GM12864 (cell line): ENCODE measurements around the gene PSAPL1.

ENCODE experiments used
- DNase-seq: peaks from one replicate; pipeline ENCODE4 v3.0.0-alpha.2; 2011; ENCODE audit warnings: low read depth
- H3K4me3 ChIP-seq: 2 replicates; pipeline ENCODE4 v1.5.1; 2011; ENCODE audit warnings: mild to moderate bottlenecking, low read depth, low read length, control low read depth
- TF ChIP-seq, protein P1 (sequence below): IDR thresholded peaks from 2 replicates; pipeline ENCODE4 v1.5.1; 2011; ENCODE audit warnings: low read depth, mild to moderate bottlenecking, moderate library complexity, low read length, control low read depth, inconsistent platforms; ENCODE audit errors: missing control alignments

The PSAPL1 gene

DNA sequence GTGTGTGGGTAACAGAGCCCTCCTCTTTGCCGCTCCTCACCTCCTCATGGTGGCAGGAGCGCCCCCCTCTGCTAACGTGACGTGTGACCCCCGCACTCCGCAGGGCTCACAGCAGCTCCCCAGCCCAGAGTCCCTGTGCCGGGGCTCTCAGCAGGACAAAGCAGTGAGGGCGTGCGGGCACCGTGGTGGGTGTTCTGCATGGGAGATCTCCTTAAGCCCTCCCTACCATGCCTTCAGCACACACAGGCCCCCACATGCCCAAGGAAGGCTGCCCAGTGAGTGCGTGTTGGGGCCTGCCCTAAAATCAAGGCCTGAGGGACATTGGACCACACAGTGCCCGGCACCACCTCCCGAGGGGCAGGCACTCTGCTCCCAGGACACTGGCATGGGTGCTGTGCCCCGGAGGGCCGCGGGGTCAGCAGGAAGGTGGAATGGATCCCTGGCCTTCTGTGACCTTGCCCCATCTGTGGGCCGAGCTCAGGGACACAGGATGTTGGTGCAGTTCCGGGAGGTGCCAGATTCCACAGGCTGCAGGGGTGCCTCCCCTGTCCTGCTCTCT is 10.1 kb downstream of the PSAPL1 start:
- DNase-seq, result no peak
- no peak overlapping the region for H3K4me3 ChIP-seq
- TF ChIP-seq, protein P1, sequence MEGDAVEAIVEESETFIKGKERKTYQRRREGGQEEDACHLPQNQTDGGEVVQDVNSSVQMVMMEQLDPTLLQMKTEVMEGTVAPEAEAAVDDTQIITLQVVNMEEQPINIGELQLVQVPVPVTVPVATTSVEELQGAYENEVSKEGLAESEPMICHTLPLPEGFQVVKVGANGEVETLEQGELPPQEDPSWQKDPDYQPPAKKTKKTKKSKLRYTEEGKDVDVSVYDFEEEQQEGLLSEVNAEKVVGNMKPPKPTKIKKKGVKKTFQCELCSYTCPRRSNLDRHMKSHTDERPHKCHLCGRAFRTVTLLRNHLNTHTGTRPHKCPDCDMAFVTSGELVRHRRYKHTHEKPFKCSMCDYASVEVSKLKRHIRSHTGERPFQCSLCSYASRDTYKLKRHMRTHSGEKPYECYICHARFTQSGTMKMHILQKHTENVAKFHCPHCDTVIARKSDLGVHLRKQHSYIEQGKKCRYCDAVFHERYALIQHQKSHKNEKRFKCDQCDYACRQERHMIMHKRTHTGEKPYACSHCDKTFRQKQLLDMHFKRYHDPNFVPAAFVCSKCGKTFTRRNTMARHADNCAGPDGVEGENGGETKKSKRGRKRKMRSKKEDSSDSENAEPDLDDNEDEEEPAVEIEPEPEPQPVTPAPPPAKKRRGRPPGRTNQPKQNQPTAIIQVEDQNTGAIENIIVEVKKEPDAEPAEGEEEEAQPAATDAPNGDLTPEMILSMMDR, result no peak

DNA sequence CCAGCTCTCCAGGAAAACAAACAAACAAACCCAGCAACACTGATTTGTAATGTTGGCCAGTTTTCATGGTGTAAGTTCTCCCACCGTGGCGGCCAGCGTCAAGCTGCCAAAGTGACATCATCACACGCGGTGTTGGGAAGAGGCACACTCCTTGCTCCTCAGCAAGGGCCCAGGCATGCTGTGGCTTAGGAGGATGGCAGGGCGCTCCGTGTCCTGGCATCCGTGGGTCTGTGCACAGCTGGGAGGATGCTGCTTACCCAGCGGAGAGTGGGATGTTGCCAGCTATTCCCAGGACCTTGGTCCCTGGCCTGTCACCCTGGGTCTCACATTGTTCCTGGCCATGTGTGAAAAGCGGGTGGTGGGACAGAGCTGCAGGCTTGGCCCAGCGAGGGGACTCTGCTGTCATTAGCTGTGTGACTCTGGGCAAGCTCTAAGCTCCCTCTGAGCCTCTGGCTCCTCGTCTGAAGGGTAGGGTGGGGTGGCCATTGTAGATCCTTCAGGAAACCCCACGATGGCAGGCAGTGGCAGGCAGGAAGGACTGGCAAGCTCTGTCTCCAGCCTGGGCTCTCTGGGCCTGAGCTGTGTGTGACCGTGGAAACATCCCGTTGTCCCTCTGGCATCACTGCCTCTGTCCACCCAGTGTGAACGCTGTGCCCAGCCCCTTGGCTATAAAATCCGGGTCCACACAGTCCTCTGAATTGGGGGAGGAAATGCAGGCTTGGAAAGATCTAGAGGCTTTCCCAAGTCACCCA is 10.8 kb downstream of the PSAPL1 start:
- no peak for DNase-seq
- TF ChIP-seq, protein P1, result no peak
- no peak overlapping the region for H3K4me3 ChIP-seq

DNA sequence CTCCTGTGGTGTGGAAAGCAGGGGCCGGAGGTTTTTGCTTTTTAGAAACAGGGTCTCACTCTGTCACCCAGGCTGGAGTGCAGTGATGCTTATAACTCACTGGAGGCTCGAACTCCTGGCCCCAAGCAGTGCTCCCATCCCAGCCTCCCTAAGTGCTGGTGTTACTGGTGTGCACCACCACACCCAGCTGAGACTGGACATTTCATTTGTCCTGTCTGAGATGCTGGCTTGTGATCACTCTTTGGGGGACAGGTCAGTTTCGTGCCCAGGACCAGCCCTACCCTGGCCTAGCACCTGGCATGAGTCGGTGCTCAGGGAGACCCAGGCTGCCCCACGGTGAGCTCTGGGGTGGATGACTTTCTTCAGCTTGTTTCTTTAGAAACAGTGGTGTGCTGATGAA is 11.3 kb downstream of the PSAPL1 start:
- no peak overlapping the region for H3K4me3 ChIP-seq
- DNase-seq, result no peak
- TF ChIP-seq, protein P1, result no peak

DNA sequence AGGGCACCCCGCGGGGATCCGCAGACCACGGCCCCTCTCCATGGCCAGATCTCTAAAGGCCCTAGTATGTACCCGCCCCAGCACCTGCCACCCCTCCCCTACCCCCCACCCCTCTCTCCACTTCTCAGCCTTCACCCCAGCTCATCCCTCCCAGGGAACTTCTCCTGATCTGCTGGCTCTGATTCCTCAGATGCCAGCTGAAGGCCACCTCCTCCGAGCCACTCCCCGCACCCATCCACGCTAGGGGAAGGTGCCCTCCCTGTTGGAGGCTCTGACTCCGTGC is 11.9 kb downstream of the PSAPL1 start:
- H3K4me3 ChIP-seq, result no peak overlapping the region
- no peak for DNase-seq
- TF ChIP-seq, protein P1, result no peak

DNA sequence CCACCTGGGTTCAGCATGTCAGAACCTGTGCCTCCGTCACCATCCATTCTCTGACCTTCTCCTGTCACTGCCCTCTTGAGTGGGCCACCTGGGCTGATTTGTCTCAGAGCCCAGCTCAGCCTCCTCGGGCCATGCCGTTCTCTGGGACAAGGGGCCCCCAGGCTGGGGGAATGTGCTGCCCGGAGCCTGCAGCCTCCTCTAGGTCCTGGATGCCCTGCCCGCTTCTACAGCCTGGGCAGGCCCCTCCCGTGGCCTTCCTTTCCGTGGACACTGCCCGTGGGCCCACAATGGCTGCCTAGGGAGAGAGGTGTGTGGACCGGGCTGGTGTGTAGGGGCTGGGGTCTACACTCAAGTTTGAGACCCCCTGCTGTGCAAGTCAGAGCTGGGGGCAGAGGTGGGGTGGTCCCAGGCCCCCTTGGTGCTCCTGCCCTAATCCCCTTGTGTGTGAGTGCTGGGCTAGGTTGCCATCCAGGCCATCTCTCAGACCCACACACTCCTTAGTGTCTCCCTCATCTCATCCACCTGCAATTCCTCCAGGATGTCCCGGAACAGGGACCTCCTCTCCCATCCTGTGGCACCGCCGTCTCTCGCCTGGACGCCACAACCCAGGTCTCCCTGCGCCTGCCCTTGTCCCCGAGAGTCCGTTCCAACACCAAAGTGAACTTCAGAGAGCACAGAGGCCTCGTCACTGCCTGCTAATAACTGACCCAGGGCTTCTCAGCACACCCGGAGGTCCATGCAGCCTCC is 12.4 kb downstream of the PSAPL1 start:
- no peak overlapping the region for H3K4me3 ChIP-seq
- TF ChIP-seq, protein P1, result no peak
- no peak for DNase-seq

DNA sequence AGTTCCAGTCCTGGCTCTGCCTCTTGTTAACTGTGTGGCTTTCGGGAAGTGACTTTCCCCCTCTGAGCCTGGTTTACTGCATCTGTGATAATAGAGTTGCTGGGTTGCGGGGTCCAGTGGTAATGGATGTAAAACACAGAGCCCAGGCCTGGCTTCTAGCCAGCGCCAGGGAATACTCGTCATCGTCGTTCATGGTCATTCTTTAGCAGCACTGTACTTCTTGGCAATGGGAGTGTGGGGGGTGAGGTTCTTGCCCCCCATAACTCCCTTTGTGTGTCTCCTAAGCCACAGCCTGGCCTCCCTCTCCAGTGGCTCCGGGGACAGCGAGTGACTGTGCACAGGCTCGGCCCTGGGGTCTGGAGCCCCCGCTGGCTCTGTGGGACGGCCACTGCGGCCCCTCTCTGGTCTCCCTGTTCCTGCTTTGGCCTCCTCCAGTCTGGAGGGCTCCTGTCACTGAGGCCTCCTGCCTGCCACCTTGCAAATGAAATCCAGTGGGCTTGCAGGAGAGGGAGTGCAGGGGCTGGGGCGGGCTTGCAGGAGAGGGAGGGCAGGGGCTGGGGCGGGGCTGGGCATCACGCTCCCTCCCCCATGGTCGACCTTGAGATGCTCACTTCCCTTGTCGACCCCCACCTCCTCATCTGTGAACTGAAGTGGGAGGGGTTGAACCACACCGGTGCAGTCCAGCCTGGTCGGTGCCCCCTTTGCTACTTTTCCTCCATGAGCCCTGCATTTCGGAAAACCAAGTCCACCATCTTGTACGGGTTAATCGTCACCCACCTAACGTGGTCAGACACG is 13.2 kb downstream of the PSAPL1 start:
- TF ChIP-seq, protein P1, result no peak
- no peak overlapping the region for H3K4me3 ChIP-seq
- DNase-seq, result no peak
